Measurements from ENCODE around the gene NSUN2.

GRCh38 chr5:6574111-6574510, 58.7 kb downstream of the NSUN2 start:
- no peak for TF ChIP-seq EZH2 (IDR thresholded peaks at IDR 0.05; ENCODE audit: insufficient read depth, low read length)
- TF ChIP-seq CTCF (IDR thresholded peaks at IDR 0.05; ENCODE audit: insufficient read depth, low read depth, low read length) = no peak
